Heart left ventricle (tissue), 13 donors: ENCODE measurements around the gene VSIG10.

Source experiments
- POLR2A ChIP-seq, 2 donors: fragments of 450-650 bp; IDR thresholded peaks; one replicate each; pipeline ENCODE4 v1.6.1; 2017; ENCODE audit warnings: antibody characterized with exemption in 2 of 2, mild to moderate bottlenecking in 2 of 2, moderate library complexity in 2 of 2
- TF ChIP-seq, protein P1 (sequence below), 12 donors: fragments of 200-600 bp; sonication (generic) in 4 of 12; IDR thresholded peaks; one replicate each; pipeline versions ENCODE4 v1.5.0 to v1.8.0; 2018 to 2022; ENCODE audit warnings: antibody characterized with exemption in 12 of 12, mild to moderate bottlenecking in 5 of 12
- donor health status: ischemic (EF 13 %, LVEDD 7.1; RV severe dilation, severe dysfunction).
- donor health status: DM: no; HTN: yes; CAD: no.
- donor health status: DM: no; HTN: no; CAD: no.
- donor health status: ischemic (EF 25% LVEDD 6.9; RV normal size, moderate dysfunction).
- donor health status: ischemic (EF 25% LVEDD 5.7; RV mildly dilated, moderate dysfunction).
- donor health status: ischemic (EF 35%, LVEDD 5.7; RV mildly dilated, moderate dysfunction).
- donor health status: nonischemic (EF 11% LVEDD 7.7; RV severe dilation, severe dysfunction).
- donor health status: DM: yes; HTN: yes; CAD: no.
- donor health status: PGD.
- donor health status: ischemic (EF 29% LVEDD 5.4; RV normal size, mild dysfunction).
- donor health status: nonischemic (EF 23%, LVEDD 6.1; RV moderate dilation, normal function).

- TF ChIP-seq, protein P1, sequence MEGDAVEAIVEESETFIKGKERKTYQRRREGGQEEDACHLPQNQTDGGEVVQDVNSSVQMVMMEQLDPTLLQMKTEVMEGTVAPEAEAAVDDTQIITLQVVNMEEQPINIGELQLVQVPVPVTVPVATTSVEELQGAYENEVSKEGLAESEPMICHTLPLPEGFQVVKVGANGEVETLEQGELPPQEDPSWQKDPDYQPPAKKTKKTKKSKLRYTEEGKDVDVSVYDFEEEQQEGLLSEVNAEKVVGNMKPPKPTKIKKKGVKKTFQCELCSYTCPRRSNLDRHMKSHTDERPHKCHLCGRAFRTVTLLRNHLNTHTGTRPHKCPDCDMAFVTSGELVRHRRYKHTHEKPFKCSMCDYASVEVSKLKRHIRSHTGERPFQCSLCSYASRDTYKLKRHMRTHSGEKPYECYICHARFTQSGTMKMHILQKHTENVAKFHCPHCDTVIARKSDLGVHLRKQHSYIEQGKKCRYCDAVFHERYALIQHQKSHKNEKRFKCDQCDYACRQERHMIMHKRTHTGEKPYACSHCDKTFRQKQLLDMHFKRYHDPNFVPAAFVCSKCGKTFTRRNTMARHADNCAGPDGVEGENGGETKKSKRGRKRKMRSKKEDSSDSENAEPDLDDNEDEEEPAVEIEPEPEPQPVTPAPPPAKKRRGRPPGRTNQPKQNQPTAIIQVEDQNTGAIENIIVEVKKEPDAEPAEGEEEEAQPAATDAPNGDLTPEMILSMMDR (IDR thresholded peaks at IDR 0.05): no peak
- no peak for TF ChIP-seq POLR2A (IDR thresholded peaks at IDR 0.05)
Observed at GRCh38 chr12:118020036-118020435, 83.8 kb downstream of the VSIG10 start.
